Measurements from ENCODE around the gene KMT2C. TPM values are rescaled to one million over a fixed set of nuclear protein-coding genes. Genes with fewer than 3 reads are reported as not detected.

Gene KMT2C
- total and polyA plus RNA-seq, 11 donors = 8.4 to 62.4 (median 42.2) TPM

DNA sequence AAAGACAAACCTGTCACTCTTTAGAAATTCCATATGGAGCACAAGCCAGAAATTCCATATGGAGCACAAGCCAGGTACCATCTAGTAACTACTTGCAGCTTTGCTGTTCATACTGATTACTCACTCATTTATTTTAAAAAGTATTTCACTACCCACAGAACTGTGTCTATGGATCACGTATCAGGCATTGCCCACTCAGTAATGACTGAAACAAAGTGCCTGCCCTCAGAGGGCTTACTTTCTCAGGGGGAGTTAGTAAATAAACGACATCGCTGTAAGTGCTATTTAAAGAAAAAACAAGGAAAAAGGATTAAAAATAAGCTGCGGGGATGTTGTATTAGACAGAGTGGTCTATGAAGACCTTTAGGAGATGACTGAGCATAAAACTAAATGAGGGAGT, 239.4 kb downstream of the KMT2C start:
- no peaks in the 10 kb centered on the region for H3K27me3 ChIP-seq
- H3K4me3 ChIP-seq = no peak overlapping the region
- no peaks in the 10 kb centered on the region for H3K9me3 ChIP-seq
- ATAC-seq = no peak
- WGBS, 4 donors = 95 to 97% (median 96%) methylated on average over 4 of the region's 4 CpGs
- no peaks in the 10 kb centered on the region for H3K4me1 ChIP-seq
- TF ChIP-seq, protein P1, sequence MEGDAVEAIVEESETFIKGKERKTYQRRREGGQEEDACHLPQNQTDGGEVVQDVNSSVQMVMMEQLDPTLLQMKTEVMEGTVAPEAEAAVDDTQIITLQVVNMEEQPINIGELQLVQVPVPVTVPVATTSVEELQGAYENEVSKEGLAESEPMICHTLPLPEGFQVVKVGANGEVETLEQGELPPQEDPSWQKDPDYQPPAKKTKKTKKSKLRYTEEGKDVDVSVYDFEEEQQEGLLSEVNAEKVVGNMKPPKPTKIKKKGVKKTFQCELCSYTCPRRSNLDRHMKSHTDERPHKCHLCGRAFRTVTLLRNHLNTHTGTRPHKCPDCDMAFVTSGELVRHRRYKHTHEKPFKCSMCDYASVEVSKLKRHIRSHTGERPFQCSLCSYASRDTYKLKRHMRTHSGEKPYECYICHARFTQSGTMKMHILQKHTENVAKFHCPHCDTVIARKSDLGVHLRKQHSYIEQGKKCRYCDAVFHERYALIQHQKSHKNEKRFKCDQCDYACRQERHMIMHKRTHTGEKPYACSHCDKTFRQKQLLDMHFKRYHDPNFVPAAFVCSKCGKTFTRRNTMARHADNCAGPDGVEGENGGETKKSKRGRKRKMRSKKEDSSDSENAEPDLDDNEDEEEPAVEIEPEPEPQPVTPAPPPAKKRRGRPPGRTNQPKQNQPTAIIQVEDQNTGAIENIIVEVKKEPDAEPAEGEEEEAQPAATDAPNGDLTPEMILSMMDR (IDR thresholded peaks at IDR 0.05) = no peak
- no peak for TF ChIP-seq POLR2A (IDR thresholded peaks at IDR 0.05)
- peaks cover 0 to 97% (median 80%) of the 10 kb centered on the region in 9 donors for H3K36me3 ChIP-seq
- no peak for DNase-seq
- no peak overlapping the region for H3K27ac ChIP-seq
- intact Hi-C loops (cut with DNase I) = no loop called here

DNA sequence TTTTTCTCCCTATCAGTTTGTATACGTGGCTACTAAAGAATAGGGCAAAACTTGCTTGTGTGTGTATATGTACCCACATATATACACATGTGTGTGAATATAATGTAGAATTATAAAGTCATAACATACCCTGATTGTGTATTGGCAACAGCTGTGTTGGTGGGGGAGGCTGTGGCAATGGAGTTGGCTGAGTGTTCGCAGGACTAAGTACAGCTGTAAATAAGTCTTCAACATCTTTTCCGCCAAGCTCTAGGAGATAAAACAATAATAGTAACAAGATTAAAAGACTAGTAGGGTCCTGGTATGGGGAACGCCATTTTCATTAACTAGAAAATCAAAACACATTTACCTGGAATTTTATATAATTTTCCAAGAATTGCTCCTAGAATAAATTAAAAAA, 241.9 kb downstream of the KMT2C start:
- whole genome bisulfite sequencing, 4 donors = 56 to 67% (median 64%) methylated on average over 4 of the region's 4 CpGs
- no peaks in the 10 kb centered on the region for H3K9me3 ChIP-seq
- DNase-seq (no peak), ATAC-seq (peak; percentile 39 to 59 (median 54))
- intact Hi-C loops (cut with DNase I) = no loop called here
- H3K27ac ChIP-seq = no peak overlapping the region
- H3K27me3 ChIP-seq = no peaks in the 10 kb centered on the region
- no peak overlapping the region for H3K4me3 ChIP-seq
- H3K36me3 ChIP-seq = peaks cover 0 to 99% (median 87%) of the 10 kb centered on the region in 9 donors
- TF ChIP-seq, protein P1 (IDR thresholded peaks at IDR 0.05) = no peak
- TF ChIP-seq POLR2A (IDR thresholded peaks at IDR 0.05) = no peak
- no peaks in the 10 kb centered on the region for H3K4me1 ChIP-seq

DNA sequence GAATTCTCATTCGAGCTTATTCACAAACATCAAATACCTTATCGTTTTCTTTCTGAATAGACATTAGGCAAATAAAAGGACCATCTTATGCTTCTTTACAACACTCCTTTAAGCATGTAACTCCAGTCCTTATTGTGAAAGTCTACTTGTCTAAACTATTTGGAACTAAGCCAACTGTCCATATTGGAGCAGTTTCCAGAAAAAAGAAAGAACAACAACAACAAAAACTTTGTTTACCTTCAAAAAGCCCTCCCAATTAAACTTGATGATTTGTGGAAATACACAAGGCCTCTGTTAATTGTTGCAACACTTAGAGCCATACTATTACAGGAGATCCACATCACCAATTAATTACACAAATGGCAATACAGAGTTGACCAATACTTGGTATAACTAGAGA, 246.7 kb downstream of the KMT2C start:
- no peaks in the 10 kb centered on the region for H3K27me3 ChIP-seq
- intact Hi-C loops (cut with DNase I) = loop anchor here in 1 of 10 donors (10.0 kb wide), 1 partner anchor 516 kb away; no protein-coding TSS in a partner anchor
- no peak for ATAC-seq
- 74 to 99% (median 94%) methylated on average over 2 of the region's 2 CpGs for WGBS, 4 donors
- H3K4me1 ChIP-seq = peaks cover 0 to 14% (median 0%) of the 10 kb centered on the region in 12 donors
- DNase-seq = no peak
- H3K36me3 ChIP-seq = peaks cover 0 to 98% (median 84%) of the 10 kb centered on the region in 9 donors
- H3K9me3 ChIP-seq = no peaks in the 10 kb centered on the region
- TF ChIP-seq, protein P1 (IDR thresholded peaks at IDR 0.05) = no peak
- no peak for TF ChIP-seq POLR2A (IDR thresholded peaks at IDR 0.05)
- H3K27ac ChIP-seq = no peak overlapping the region
- no peak overlapping the region for H3K4me3 ChIP-seq

DNA sequence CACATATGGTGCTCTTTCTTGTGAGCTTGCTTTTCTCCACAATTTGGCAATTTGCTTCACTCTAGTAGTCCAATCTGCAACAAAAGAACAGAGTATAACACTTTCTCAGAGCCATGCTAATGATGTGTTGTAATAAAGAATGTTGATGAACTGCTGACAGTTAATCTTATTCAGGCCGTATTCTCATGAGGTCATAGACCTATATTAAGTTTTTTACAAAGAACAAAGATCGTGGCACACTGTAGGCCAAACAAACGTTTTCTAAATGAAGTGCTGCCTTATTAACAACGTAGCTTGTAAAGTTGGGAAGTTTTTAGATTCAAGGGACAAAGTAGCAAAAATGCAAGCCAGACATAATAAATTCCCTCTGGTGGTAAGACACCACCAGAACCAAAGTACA, 250.2 kb downstream of the KMT2C start:
- peaks cover 0 to 98% (median 81%) of the 10 kb centered on the region in 9 donors for H3K36me3 ChIP-seq
- H3K27ac ChIP-seq = peak overlapping the region in 11 of 12 donors; percentile 25 to 65 (median 54)
- intact Hi-C loops (cut with DNase I) = loop anchor here in 1 of 10 donors (10.0 kb wide), 1 partner anchor 519 kb away; no protein-coding TSS in a partner anchor

DNA sequence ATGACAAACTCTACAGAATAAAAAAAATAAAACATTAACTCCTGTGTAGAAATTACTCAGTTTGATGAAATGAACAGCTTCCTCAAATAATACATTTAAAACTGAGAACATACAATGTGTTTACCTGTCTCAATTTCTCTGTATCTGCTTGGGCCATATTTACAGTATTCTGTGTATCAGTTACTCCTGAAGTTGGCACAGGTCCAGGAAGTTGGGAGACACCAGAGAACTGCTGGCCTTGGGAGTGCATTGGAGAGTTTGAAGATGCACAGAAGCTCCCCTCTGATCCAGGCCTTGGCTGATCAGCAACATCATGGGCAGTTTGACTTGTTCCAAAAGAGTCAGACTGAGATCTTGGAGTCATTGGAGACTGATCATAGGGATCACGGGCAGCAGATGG, 255.2 kb downstream of the KMT2C start:
- TF ChIP-seq, protein P1 (IDR thresholded peaks at IDR 0.05) = no peak
- TF ChIP-seq POLR2A (IDR thresholded peaks at IDR 0.05) = no peak
- ATAC-seq = no peak
- Histone ChIP-seq H3K27ac (no peak overlapping the region), H3K4me3 (no peak overlapping the region), H3K4me1 (peaks cover 0 to 11% (median 0%) of the 10 kb centered on the region in 12 donors), H3K9me3 (no peaks in the 10 kb centered on the region), H3K36me3 (peaks cover 0 to 100% (median 95%) of the 10 kb centered on the region in 9 donors), H3K27me3 (no peaks in the 10 kb centered on the region)
- DNase-seq = no peak
- WGBS, 4 donors = 97 to 100% (median 100%) methylated on average over 1 of the region's 1 CpG
- intact Hi-C loops (cut with DNase I) = loop anchor here in 1 of 10 donors (10.0 kb wide), 1 partner anchor 524 kb away; no protein-coding TSS in a partner anchor

More for the DNA sequence above, 250.2 kb downstream of the KMT2C start:
- no peaks in the 10 kb centered on the region for H3K9me3 ChIP-seq
- H3K27me3 ChIP-seq = no peaks in the 10 kb centered on the region
- H3K4me3 ChIP-seq = no peak overlapping the region
- TF ChIP-seq POLR2A (IDR thresholded peaks at IDR 0.05) = no peak
- DNase-seq (no peak), ATAC-seq (peak; percentile 67 to 89 (median 84))
- H3K4me1 ChIP-seq = peaks cover 0 to 14% (median 0%) of the 10 kb centered on the region in 12 donors
- 27 to 50% (median 39%) methylated on average over 4 of the region's 4 CpGs for WGBS, 4 donors
